COLO668 (cell line): ENCODE data around the gene ZFAND3.
"Not testable (repeated sequence)": the region's sequence is repeated elsewhere in the genome, so short reads cannot be mapped to it uniquely, and the experiment has no call there.

Source experiments
- DNase-seq: peaks from one replicate; lab custom pipeline; 2025; ENCODE audit not compliant: unreplicated experiment; lab: John Stamatoyannopoulos, UW

ZFAND3 gene

DNA sequence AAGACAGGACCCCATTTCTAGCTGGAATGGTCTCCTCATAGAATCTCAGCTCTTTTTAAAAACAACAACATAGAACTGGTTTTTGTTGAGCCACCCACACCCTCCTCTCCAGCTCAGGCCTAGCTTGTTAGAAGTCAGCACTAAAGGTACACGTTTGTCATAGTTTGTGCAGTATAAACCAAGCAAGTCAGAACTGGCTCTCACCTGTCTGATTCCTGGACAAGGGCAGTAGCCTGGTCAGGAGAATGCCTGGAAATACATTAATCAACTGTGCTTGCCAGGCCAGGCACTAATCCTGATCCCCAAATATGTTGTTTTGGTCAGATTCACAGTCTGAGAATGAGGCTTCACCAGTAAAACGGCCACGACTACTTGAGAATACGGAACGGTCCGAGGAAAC lies 296.7 kb downstream of the ZFAND3 start:
- DNase-seq, result no peak

DNA sequence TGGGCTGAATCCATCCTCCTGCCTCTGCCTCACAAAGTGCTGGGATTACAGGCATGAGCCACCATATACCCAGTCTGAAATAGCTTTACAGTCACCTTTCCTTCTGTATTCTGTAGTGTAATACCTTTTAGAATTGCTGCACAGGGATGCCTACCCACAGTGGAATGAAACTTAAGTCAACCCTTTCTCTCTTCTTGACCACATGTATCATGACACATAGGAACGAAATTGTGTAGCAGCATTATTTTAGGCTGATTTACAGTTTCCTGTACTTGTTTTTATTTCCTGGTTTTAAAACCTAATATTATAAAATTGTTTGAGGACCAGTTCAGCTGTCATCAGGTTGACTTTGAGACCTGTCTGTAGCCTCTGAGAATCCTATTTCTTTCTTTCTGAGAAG lies 297.8 kb downstream of the ZFAND3 start:
- no peak for DNase-seq

DNA sequence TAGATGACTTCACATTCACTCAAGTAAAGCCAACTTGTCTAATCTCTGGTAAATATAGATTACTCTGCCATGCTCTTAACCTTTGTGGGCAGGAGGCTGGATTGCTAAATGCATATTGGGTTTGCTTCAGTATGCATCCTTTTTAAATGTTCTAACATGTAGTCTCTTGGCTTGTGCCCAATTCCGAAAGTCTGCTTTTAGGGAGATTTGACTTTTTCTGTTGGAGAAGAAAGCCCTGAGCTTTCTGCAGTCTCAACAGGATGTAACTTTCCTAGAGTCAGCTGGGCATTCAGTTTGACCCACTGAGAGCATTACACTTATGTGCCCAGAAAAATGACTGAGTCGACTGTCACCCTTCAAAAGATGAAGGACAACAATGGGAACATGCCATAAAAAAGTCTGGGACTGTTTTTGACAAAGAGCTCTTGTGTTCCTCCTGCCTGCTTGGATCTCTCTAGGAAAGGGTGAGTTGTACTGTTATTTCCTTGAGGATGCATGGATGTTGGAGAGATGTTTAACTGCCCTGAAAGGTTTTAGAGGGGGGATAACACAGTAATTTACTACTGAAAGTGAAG lies 299.4 kb downstream of the ZFAND3 start:
- no peak for DNase-seq

DNA sequence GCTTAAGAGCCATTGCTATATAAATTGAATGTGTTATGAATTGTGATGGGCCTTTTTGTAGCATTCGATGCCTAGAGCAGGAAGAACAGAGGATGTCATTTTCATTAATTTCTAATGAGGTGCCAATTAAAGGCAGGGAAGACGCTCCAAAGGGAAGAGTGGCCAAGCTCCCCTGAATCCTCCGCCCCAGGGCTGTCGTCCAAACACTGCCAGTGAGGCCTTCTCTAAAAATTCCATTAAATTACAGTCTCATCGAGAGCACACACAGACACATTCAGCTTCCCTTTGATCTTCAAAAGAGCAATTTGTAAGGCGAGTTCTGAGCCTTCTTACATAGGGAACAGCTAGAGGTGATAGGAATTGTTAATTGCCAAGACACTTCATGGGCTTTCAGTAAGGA lies 300.0 kb downstream of the ZFAND3 start:
- no peak for DNase-seq

DNA sequence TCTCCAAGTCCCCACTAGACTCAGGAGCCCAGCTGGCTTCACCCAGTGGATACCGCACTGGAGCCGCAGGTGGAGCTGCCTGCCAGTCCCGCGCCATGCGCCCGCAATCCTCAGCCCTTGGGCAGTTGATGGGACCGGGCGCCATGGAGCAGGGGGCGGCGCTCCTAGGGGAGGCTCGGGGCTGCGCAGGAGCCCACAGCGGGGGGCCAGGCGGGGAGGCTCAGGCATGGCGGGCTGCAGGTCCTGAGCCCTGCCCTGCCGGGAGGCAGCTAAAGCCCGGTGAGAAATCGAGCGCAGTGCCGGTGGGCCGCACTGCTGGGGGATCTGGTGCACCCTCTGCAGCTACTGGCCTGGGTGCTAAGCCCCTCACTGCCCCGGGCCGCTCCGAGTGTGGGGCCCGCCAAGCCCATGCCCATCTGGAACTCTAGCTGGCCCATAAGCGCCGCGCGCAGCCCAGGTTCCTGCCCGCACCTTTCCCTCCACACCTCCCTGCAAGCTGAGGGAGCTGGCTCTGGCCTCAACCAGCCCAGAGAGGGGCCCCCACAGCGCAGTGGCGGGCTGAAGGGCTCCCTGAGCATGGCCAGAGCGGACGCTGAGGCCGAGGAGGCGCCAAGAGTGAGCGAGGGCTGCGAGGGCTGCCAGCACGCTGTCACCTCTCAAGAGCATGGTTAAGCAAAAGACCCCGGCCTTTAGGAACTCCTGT lies 304.8 kb downstream of the ZFAND3 start:
- DNase-seq, result not testable (repeated sequence)

DNA sequence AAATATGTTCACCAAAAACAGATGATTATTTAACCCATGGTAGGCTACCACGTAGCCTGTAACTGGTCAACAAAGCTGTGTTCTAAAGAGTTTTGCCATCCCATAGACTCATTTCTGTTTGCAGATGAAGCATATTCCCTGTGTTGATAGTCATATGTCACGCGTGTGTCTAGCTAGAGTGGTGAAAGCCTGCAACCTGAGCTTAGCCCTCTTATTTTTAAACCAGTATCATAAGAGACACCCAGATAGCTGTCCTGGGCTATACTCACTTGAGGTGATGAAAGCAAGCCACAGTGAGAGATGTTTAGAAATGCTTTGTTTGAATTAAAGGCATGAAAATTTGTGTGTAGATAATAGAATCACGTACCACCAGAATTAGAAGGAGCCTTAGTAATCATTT lies 307.8 kb downstream of the ZFAND3 start:
- no peak for DNase-seq

DNA sequence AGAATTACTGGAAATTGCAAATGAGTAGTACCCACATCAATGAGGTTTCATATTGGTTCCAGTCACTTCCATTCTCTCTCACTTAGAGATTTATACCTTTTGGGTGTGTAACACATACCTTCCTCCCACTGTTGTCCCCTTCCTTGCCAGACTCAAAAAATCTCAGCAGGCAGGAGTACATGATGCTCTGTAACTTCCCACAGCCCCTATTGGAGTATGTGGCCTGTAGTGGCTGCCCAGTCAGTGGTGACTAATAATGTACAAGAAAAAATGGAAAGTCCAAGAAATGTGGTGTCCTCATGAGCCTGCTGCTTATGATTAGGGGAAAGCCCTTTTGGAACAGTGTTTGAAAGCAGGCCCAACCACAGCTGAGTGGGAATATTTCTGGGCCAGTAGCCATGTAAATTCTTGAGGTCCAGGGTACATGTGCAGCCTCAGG lies 312.0 kb downstream of the ZFAND3 start:
- no peak for DNase-seq

DNA sequence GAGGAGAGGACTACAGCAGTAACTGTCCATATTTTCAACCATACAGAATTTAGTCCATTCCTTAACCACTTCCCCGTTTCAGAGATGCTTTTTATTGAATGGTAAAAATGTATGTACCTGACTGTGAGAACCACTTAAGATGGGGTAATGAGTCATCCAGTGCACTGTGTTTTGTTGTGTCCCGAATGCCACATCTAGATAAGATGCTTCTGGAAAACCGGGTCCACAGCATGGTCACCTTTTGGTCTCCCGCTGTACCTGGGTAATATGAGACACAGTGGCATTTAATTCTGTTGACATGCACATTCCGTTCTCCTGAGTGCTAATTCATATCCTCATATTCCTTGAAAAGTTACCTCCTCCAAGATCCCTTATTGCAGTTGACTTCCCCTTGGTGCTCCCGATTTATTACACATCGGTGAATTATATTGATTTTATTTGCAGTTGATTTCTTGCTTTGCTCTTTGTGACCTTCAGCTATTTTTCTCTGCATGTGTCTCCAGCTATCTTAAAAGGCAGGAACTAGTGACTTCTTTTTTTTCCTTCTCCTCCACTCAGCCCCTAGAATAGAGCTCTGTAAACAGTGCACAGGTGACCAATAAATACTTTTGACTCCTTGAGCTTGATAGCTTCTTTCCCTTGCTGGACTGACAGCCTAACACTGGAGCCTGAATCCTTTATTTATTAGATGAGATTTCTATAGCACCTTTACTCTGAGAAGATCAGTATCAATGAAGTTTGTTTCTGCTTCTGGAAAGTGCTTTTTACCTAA lies 314.6 kb downstream of the ZFAND3 start:
- DNase-seq, result no peak

DNA sequence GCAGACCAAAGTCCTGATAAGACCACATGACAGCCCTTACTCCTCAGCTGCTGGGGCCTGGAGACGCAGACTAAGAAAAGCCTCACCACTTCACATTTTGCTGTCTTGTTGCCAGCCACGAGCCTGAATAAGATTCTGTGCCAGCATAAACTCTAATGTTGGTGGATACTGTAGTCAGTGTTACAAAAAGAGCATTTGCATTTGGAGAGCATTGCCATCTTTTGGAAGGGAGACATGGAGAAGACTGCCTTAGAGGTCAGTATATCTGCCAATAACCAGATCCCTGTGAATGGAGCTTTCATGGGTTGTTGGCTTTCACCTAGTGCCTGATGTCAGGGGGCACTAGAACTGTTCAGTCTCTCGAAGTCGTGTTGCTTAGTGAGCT lies 315.2 kb downstream of the ZFAND3 start:
- no peak for DNase-seq

DNA sequence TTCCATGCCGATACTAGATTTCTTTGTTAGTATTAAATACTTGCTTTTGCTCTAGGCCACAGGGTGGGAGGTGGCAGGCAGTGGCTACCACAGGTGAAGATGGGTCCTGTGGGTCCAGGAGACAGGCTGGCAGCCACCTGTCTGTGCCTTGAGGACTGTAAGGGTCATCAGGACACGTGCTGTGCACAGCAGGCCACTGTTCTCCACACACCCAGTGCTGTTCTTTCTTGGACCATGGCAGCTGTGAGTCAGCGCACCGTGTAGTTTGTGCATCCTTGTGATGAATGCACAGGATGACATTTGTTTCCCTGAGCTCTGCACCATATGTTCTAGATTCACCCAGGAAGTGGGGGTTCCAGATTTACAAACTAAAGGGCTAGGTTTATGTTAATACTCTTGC lies 317.0 kb downstream of the ZFAND3 start:
- DNase-seq, result no peak

DNA sequence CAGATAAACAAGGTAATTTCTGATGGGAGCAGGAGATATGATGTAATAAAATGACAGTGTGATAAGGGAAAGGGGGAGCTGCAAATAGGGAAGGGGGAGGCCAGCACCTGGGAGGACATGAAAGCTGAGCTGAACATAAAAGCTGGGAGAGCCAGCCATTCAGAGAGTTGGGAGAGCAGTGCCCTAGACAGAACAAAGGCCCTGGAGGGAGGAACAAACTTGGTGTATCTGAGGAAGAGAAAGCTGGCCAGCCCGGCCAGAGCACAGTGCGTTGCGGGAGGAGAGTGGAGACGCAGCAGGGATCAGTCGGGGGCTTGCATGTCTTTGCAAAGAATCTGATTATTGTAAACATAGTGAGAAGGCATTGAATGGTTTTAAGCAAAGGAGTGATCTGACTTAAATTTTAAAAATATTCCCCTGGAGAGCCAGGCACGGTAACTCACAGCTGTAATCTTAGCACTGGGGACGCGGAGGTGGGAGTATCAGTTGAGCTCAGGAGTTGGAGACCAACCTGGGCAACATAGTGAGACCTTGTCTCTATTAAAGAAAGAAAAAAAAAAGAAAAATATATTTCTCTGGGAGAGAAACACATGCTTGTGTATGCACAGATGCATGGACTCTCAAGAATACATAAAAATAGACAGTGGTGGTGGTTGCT lies 318.2 kb downstream of the ZFAND3 start:
- DNase-seq, result no peak

DNA sequence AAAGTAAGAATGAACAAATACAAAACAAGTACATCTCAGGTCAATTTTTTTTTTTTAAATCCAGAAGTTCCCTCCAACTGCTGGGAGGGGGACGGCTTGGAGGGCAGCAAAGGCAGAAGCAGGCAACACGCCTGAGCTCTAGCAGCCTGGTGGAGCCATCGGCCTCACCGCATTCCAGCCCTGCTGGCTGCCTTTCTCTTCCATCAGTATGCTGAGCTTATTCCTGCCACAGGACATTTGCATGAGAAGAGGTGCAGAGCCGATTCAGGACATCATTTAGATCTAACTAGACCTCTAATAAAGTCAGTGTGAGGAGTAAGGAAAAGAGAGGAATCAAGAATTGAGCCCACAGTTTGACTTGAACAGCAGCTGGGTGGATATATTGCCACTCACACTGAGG lies 318.8 kb downstream of the ZFAND3 start:
- DNase-seq, result no peak

DNA sequence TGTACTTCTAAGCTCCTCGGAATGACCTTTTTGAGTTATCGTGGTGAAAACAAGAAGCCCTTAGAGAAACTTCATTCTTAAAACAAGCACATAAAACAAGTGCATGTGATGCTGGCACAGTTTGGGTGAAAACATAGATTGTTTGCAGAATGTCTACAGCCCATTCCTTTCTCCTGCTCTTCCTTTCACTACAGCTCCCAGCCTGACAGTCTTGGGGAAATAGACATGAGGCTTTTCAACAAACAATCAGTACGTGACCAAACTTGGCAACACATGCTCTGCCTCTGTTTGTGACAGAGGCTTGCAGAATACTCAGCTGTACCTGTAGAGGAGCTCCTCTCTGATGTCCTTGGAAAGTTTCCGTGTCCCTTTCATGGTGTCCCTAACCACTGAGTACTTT lies 321.6 kb downstream of the ZFAND3 start:
- DNase-seq, result no peak

DNA sequence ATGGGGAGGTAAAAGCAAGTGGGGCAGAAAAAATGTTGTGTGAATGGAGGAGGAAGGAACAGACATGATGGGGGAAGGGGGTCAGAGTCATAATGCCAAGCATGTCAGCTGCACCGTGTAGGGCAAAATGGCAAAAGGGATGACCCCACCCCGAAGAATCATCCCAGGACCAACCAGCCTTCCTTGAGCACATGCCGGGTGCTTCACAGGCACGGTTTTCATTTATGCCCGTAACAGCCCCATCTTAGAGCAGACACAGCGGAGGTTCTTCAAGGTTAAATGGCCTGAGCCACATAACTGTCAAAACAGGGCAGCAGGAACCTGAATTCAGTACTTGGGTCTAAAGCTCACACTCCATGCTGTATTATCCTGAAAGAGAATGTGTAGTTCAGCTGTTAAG lies 322.2 kb downstream of the ZFAND3 start:
- no peak for DNase-seq

DNA sequence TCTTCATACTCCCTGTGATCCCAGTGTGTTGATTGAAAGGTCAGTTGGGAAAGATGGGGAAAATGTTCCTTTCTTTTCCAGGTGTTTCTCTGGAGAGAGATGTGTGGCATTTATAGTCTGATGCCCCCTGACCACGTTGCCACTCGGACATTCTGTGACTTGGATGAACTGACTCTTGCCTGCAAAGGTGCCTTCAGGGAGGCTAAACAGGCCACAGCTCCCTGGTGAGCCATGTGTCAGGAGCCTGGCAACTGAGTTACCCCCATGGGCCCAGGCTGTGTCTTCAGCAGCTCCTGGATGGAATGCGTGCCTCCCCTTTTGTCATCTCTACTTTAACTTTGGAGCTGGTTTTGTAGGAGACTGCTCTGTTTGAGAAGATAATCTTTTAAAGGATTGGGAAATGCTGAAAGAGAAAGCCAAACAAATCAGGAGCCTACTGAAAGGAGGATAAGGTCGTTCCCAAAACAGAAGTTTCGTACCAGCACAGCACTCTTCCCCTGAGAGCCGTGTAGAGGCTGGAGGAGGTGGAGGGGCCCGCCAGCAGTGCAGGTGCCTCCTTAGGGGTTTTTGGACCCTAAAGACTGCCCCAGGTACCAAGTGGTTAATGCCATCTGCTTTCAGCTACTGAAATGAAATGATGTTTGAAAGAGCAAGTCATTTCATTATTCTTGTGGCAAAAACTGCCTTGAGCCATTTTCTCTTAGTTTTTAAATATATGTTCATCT lies 322.8 kb downstream of the ZFAND3 start:
- no peak for DNase-seq

DNA sequence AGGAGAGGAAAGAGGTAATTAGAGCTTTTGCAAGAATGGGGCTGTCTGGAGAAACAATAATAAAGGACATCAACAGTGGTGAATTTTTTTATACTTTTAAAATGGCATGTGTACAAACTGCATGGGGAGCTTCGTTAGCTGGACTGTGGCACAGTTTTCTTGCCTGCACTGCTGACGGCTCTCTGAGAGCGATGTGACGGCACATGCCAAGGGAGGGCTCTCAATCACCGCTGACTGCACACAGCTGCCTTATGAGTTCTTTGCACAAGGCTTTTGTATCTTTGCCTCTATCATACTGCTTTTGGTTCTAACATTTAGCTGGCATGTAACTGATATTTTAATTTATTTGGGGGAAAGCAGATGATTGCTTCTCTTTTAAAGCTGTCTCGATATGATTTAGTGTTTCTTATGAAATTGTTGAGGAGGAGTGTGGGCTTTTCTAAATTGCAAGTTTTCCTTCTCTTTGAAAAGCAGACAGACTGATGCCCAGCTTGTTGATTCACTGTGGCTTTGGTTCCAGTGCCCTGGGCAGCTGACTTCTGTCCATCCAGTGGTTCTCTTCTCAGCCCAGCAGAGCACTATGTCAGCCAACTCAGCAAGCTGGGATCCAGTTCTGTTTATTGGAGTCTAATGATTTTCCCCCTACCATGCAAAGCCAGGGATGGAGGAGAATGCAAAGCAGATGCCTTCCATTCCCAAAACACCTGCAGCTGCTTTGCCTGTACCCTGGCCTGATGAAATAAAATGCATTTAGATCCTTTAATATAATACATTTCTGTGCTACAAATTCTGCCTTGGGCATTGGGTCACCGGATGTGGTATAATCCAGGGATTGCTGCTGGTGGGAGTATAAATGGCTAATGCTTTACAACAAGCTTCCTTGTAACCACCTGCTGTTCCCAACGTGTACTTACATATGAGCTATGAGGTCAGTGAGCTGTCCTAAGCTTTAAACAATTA lies 323.9 kb downstream of the ZFAND3 start:
- DNase-seq, result peak; percentile 16

DNA sequence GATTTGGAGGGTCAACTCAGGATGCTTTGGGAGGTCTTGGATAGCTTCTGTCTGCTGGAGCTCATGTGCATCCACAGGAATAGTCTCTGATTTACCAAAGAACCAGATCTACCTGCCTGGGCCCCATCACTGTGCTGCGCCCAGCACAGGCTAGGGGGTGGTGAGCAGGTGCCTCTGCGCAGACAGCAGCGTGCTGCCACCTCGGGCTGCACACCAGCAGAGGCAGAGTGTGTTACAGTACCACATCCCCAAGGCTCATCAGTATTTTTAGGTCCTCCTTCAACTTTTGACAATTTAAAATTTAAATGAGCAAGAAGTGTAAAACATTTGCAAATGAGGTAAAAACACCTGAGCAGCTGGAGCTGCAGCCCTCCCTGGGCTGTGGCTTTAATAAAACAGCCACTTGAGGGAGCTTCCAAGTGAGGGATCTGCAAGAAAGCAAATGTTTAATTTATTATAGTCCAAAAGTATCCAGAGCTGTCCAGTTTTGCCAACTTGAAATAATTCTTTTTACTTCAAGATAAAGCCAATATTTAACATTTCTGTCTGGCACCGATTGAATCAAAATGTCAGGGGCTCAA lies 324.9 kb downstream of the ZFAND3 start:
- no peak for DNase-seq

DNA sequence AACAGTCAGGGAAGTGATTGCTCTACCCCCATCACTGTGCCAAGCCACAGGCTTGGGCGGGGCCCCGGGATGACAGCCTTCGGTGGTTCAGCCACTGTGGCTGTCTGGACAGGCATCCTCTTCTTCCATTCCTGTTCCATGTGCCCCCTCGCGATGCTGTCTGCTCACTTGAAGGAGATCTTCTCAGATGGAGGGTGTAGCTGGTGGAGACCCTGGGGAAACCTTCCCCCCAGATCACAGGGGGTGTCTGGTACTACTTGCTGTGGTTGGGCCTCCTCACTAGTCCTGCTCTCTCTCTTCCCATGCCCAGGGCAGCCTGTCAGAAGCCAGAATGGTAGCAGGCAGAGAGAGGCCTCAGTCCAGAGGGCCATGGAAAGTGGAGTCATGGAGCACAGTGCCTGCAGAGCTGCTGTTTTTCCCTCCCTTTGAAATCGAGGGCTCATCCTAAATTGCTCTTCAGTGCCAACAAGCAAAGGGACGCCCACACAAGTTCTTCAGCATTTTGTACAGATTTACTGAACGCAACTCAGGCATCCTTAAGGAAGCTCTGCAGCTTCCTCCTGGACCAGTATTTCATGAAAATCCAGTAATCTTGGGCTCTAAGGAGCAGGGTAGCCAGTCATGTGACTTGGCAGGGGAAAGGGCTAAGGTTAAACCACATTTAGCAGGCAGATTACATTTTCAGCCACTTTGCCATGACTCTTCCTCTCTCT lies 326.6 kb downstream of the ZFAND3 start:
- no peak for DNase-seq

DNA sequence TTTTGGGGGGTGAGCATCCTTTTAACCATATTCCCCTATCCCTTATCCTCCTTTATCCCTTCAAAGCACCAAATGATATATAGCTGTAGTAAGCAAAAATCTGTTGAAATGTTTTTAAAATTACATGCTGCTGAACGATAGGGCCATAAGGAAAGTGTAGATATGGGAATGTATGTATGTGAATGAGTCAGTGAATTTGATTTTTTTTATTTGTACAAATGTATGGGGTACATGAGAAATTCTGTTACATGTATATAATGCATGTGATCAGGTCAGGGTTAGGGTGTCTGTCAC lies 327.2 kb downstream of the ZFAND3 start:
- DNase-seq, result no peak
